H9 (cell line): ENCODE data around the gene C1orf185. TPM values are rescaled to one million over a fixed set of nuclear protein-coding genes. Genes with fewer than 3 reads are reported as not detected.

ENCODE experiments used
- DNase-seq: peaks from one replicate; pipeline ENCODE4 v3.0.0-alpha.2; 2017
- H2AFZ ChIP-seq: one replicate; pipeline ENCODE4 v1.6.1; 2013; ENCODE audit warnings: mild to moderate bottlenecking, low read length, control low read depth, moderate library complexity
- H2AK5ac ChIP-seq: 2 replicates; pipeline ENCODE4 v1.6.1; 2013; ENCODE audit warnings: low read length, control low read depth, mixed read lengths; ENCODE audit not compliant: insufficient read length
- H2BK120ac ChIP-seq: one replicate; pipeline ENCODE4 v1.6.1; 2013; ENCODE audit warnings: low read depth, mild to moderate bottlenecking, low read length, control low read depth, inconsistent platforms; ENCODE audit not compliant: poor library complexity, severe bottlenecking
- H2BK12ac ChIP-seq: 2 replicates; pipeline ENCODE4 v1.6.1; 2013; ENCODE audit warnings: low read length, control low read depth, mixed read lengths, low read depth; ENCODE audit not compliant: insufficient read length
- H2BK15ac ChIP-seq: 2 replicates; pipeline ENCODE4 v1.6.1; 2013; ENCODE audit warnings: low read depth, low read length, control low read depth
- H2BK20ac ChIP-seq: one replicate; pipeline ENCODE4 v1.6.1; 2013; ENCODE audit warnings: low read depth, mild to moderate bottlenecking, low read length, control low read depth, inconsistent platforms; ENCODE audit not compliant: poor library complexity, severe bottlenecking
- H2BK5ac ChIP-seq: 2 replicates; pipeline ENCODE4 v1.6.1; 2013; ENCODE audit warnings: low read length, control low read depth, mixed read lengths; ENCODE audit not compliant: insufficient read length
- H3K14ac ChIP-seq: 2 replicates; pipeline ENCODE4 v1.6.1; 2013; ENCODE audit warnings: low read length, control low read depth; ENCODE audit not compliant: insufficient read depth
- H3K18ac ChIP-seq: 2 replicates; pipeline ENCODE4 v1.6.1; 2013; ENCODE audit warnings: low read depth, mild to moderate bottlenecking, mixed read lengths, low read length, control low read depth; ENCODE audit not compliant: insufficient read length
- H3K23ac ChIP-seq: 2 replicates; pipeline ENCODE4 v1.6.1; 2013; ENCODE audit warnings: low read length, control low read depth, mixed read lengths, low read depth; ENCODE audit not compliant: insufficient read length
- H3K23me2 ChIP-seq: 2 replicates; pipeline ENCODE4 v1.6.1; 2013; ENCODE audit warnings: low read depth, mild to moderate bottlenecking, mixed read lengths, low read length, control low read depth; ENCODE audit not compliant: insufficient read length, poor library complexity, severe bottlenecking
- H3K27ac ChIP-seq: 2 replicates; pipeline ENCODE4 v1.5.1; 2013; ENCODE audit warnings: low read length, control low read depth, mixed read lengths, low read depth; ENCODE audit not compliant: insufficient read length
- H3K27me3 ChIP-seq: 2 replicates; pipeline ENCODE4 v1.6.1; 2013; ENCODE audit warnings: low read length, control low read depth, inconsistent platforms; ENCODE audit not compliant: insufficient read depth
- H3K4ac ChIP-seq: 2 replicates; pipeline ENCODE4 v1.6.1; 2013; ENCODE audit warnings: low read depth, mild to moderate bottlenecking, control low read depth, inconsistent platforms, low read length, moderate library complexity
- H3K4me1 ChIP-seq: 2 replicates; pipeline ENCODE4 v1.6.1; 2013; ENCODE audit warnings: low read length, control low read depth, inconsistent platforms; ENCODE audit not compliant: insufficient read depth
- H3K4me2 ChIP-seq: 2 replicates; pipeline ENCODE4 v1.6.1; 2013; ENCODE audit warnings: low read length, control low read depth, mixed read lengths; ENCODE audit not compliant: insufficient read length, insufficient read depth
- H3K56ac ChIP-seq: 2 replicates; pipeline ENCODE4 v1.6.1; 2013; ENCODE audit warnings: low read depth, mild to moderate bottlenecking, mixed read lengths, low read length, control low read depth; ENCODE audit not compliant: insufficient read length
- H3K79me1 ChIP-seq: 2 replicates; pipeline ENCODE4 v1.6.1; 2013; ENCODE audit warnings: low read depth, mild to moderate bottlenecking, moderate library complexity, low read length, control low read depth, inconsistent platforms; ENCODE audit not compliant: insufficient read depth, poor library complexity, severe bottlenecking
- H3K79me2 ChIP-seq: 2 replicates; pipeline ENCODE4 v1.6.1; 2013; ENCODE audit warnings: low read length, control low read depth, inconsistent platforms; ENCODE audit not compliant: insufficient read depth
- H3K9ac ChIP-seq: 2 replicates; pipeline ENCODE4 v1.6.1; 2013; ENCODE audit warnings: low read length, control low read depth, mixed read lengths; ENCODE audit not compliant: insufficient read length; ENCODE audit errors: extremely low read depth
- H3K9me3 ChIP-seq: one replicate; pipeline ENCODE4 v1.6.1; 2013; ENCODE audit warnings: low read depth, low read length, inconsistent platforms; ENCODE audit not compliant: control insufficient read depth
- H3T11ph ChIP-seq: one replicate; pipeline ENCODE4 v1.6.1; 2013; ENCODE audit warnings: mild to moderate bottlenecking, low read length, control low read depth, inconsistent platforms
- H4K20me1 ChIP-seq: one replicate; pipeline ENCODE4 v1.6.1; 2013; ENCODE audit not compliant: control insufficient read depth, insufficient read length, insufficient read depth
- H4K5ac ChIP-seq: 2 replicates; pipeline ENCODE4 v1.6.1; 2013; ENCODE audit warnings: low read depth, mild to moderate bottlenecking, mixed read lengths, low read length, control low read depth; ENCODE audit not compliant: insufficient read length
- H4K8ac ChIP-seq: replicated peaks from 2 replicates; pipeline ENCODE4 v1.6.1; 2013; ENCODE audit warnings: low read length, control low read depth, mixed read lengths, low read depth; ENCODE audit not compliant: insufficient read length
- H4K91ac ChIP-seq: 2 replicates; pipeline ENCODE4 v1.6.1; 2013; ENCODE audit warnings: low read depth, mild to moderate bottlenecking, moderate library complexity, mixed read lengths, low read length, control low read depth; ENCODE audit not compliant: insufficient read length
- H3K27ac Mint-ChIP-seq, 3 experiments: 2 replicates in 2 of 3; 3 replicates in 1 of 3; pipeline ENCODE4 v1.8.0; 2020 to 2021; ENCODE audit warnings: mixed read lengths in 3 of 3, mild to moderate bottlenecking in 1 of 3, moderate library complexity in 1 of 3
- H3K27me3 Mint-ChIP-seq: 2 replicates; pipeline ENCODE4 v1.8.0; 2021; ENCODE audit warnings: low read depth, mild to moderate bottlenecking, moderate library complexity, mixed read lengths
- H3K36me3 Mint-ChIP-seq, 3 experiments: 2 replicates in 2 of 3; 3 replicates in 1 of 3; pipeline ENCODE4 v1.8.0; 2020 to 2021; ENCODE audit warnings: low read depth in 3 of 3, mixed read lengths in 3 of 3; ENCODE audit not compliant: insufficient read depth in 1 of 3
- H3K4me1 Mint-ChIP-seq, 2 experiments: 2 replicates each; pipeline ENCODE4 v1.8.0; 2020; ENCODE audit warnings: mixed read lengths in 2 of 2
- H3K4me3 Mint-ChIP-seq, 2 experiments: 2 replicates in 1 of 2; 3 replicates in 1 of 2; pipeline ENCODE4 v1.8.0; 2020 to 2021; ENCODE audit warnings: mild to moderate bottlenecking in 2 of 2, mixed read lengths in 2 of 2, moderate library complexity in 1 of 2
- H3K9me3 Mint-ChIP-seq, 2 experiments: 2 replicates in 1 of 2; 3 replicates in 1 of 2; pipeline ENCODE4 v1.8.0; 2020; ENCODE audit warnings: mild to moderate bottlenecking in 2 of 2, mixed read lengths in 2 of 2, moderate library complexity in 1 of 2
- total RNA-seq: library from RNA; stranded (reverse); gene quantifications from 2 replicates; pipeline ENCODE4 v1.2.1, GENCODE V29; 2021
- TF ChIP-seq, protein P1 (sequence below): fragments of 200-600 bp; sonication (generic); conservative IDR thresholded peaks from 3 replicates; pipeline ENCODE4 v1.8.0; 2021; ENCODE audit warnings: antibody characterized with exemption, mild to moderate bottlenecking

The C1orf185 gene
- total RNA-seq, 1 experiment from 2014 or later = not detected

DNA sequence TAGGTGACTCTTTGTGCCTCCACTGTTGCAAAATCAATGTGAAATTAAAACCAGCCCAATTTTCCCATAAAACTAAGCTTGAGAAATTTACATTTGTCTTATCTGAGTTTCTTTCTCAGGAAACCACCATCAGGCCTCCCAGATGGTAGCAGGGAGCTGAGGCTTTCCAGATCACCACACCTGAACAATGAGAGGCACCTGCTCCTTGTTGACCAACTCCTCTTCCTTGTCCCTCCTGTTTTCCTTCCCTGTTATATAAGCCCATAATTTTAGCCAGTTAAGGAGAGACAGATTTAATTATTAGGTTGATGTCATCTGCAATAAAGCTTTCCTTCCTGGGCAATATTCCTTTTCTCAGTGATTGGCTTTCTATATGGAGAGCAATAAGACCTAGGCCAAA lies 32.0 kb upstream of the C1orf185 start:
- Histone ChIP-seq H3T11ph (no peak overlapping the region), H2BK20ac (no peak overlapping the region), H4K5ac (no peak overlapping the region), H3K23me2 (no peaks in the 10 kb centered on the region), H2BK12ac (no peak overlapping the region), H3K9ac (no peak overlapping the region), H3K79me2 (no peaks in the 10 kb centered on the region), H2AK5ac (no peak overlapping the region), H3K14ac (no peak overlapping the region), H2BK15ac (no peak overlapping the region), H3K23ac (no peak overlapping the region), H3K4me1 (no peaks in the 10 kb centered on the region), H2BK120ac (no peak overlapping the region), H3K9me3 (no peaks in the 10 kb centered on the region), H3K27me3 (no peaks in the 10 kb centered on the region; the same call in 1 of the 2 replicates), H3K27ac (no peak overlapping the region), H2AFZ (no peak overlapping the region), H3K4me2 (no peak overlapping the region), H3K18ac (no peak overlapping the region), H4K91ac (no peak overlapping the region), H2BK5ac (no peak overlapping the region), H3K79me1 (no peaks in the 10 kb centered on the region), H4K20me1 (no peaks in the 10 kb centered on the region), H3K4ac (no peak overlapping the region), H4K8ac (no peak overlapping the region), H3K56ac (no peak overlapping the region)
- Mint-ChIP-seq H3K27me3 (peaks cover 7% of the 10 kb centered on the region), H3K27ac (no peak overlapping the region), H3K4me1 (peaks cover 7 to 11% of the 10 kb centered on the region in 2 experiments), H3K9me3 (peaks cover 0 to 3% of the 10 kb centered on the region in 2 experiments; a peak in 2 of 5 replicates), H3K4me3 (no peak overlapping the region), H3K36me3 (no peaks in the 10 kb centered on the region)
- no peak for DNase-seq
- TF ChIP-seq, protein P1, sequence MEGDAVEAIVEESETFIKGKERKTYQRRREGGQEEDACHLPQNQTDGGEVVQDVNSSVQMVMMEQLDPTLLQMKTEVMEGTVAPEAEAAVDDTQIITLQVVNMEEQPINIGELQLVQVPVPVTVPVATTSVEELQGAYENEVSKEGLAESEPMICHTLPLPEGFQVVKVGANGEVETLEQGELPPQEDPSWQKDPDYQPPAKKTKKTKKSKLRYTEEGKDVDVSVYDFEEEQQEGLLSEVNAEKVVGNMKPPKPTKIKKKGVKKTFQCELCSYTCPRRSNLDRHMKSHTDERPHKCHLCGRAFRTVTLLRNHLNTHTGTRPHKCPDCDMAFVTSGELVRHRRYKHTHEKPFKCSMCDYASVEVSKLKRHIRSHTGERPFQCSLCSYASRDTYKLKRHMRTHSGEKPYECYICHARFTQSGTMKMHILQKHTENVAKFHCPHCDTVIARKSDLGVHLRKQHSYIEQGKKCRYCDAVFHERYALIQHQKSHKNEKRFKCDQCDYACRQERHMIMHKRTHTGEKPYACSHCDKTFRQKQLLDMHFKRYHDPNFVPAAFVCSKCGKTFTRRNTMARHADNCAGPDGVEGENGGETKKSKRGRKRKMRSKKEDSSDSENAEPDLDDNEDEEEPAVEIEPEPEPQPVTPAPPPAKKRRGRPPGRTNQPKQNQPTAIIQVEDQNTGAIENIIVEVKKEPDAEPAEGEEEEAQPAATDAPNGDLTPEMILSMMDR = no peak
